Panc1 (cell line): Measurements from ENCODE around the gene UST. TPM values are rescaled to one million over a fixed set of nuclear protein-coding genes. Genes with fewer than 3 reads are reported as not detected.

Source experiments
- ATAC-seq: fragments of 200-7000 bp; cut with Tn5 transposase; 2 replicates; pipeline ENCODE4 v1.9.1; 2020; ENCODE audit warnings: mild to moderate bottlenecking, moderate library complexity
- BruUV-seq: library from RNA; stranded (reverse); fragments of 400-500 nt; replicated peaks from 2 replicates; lab custom pipeline; 2021; lab: Mats Ljungman, UMichigan
- CTCF ChIA-PET: fragments of 300-600 bp; sonication (Branson Sonifier 250); formaldehyde crosslinking; loops from one replicate; lab custom pipeline; 2022; ENCODE audit warnings: antibody characterized with exemption; lab: Charles Lee
- POLR2A ChIA-PET: fragments of 300-600 bp; sonication (Branson Sonifier 250); formaldehyde crosslinking; loops from one replicate; lab custom pipeline; 2022; ENCODE audit warnings: antibody characterized with exemption; lab: Charles Lee
- DNase-seq: peaks from one replicate; pipeline ENCODE4 v3.0.0-alpha.2; 2010; ENCODE audit warnings: low read depth, low spot score
- H3K27ac ChIP-seq: 2 replicates; pipeline ENCODE4 v1.5.1; 2011; ENCODE audit warnings: mild to moderate bottlenecking, low read length, inconsistent platforms
- H3K27me3 ChIP-seq: fragments of 200-500 bp; sonication (Bioruptor generic); 2 replicates; pipeline ENCODE4 v1.6.0; 2014; ENCODE audit warnings: low read length, inconsistent platforms; ENCODE audit not compliant: control insufficient read depth, insufficient read depth
- H3K36me3 ChIP-seq: fragments of 200-500 bp; sonication (Bioruptor generic); 2 replicates; pipeline ENCODE4 v1.5.1; 2014; ENCODE audit warnings: inconsistent platforms, mild to moderate bottlenecking, low read length, moderate library complexity; ENCODE audit not compliant: control insufficient read depth, insufficient read depth
- H3K4me1 ChIP-seq: 2 replicates; pipeline ENCODE4 v1.5.1; 2011; ENCODE audit warnings: inconsistent platforms, mild to moderate bottlenecking, low read length, moderate library complexity; ENCODE audit not compliant: control insufficient read depth, insufficient read depth
- H3K4me3 ChIP-seq, 2 experiments: 2 replicates each; pipeline ENCODE4 v1.5.1; 2011 to 2012; ENCODE audit warnings: low read depth in 2 of 2, low read length in 2 of 2, mild to moderate bottlenecking in 2 of 2, inconsistent platforms in 1 of 2, moderate library complexity in 1 of 2
- H3K9me3 ChIP-seq: fragments of 200-500 bp; sonication (Bioruptor generic); 2 replicates; pipeline ENCODE4 v1.5.1; 2014; ENCODE audit warnings: low read depth, mild to moderate bottlenecking, inconsistent platforms, low read length, moderate library complexity; ENCODE audit not compliant: control insufficient read depth, insufficient read depth
- POLR2AphosphoS5 ChIP-seq: IDR thresholded peaks from 2 replicates; pipeline ENCODE4 v1.6.1; 2012; ENCODE audit warnings: mild to moderate bottlenecking, low read depth, low read length, moderate library complexity
- SIN3A ChIP-seq: IDR thresholded peaks from 2 replicates; pipeline ENCODE4 v1.6.1; 2012; ENCODE audit warnings: low read depth, mild to moderate bottlenecking, low read length, moderate library complexity, borderline replicate concordance; ENCODE audit not compliant: insufficient read depth
- TCF7L2 ChIP-seq: IDR thresholded peaks from 2 replicates; pipeline ENCODE4 v1.6.1; 2011; ENCODE audit warnings: mild to moderate bottlenecking, low read depth, low read length, inconsistent platforms
- in situ Hi-C: cut with HindIII; loops from 2 replicates; pipeline ENCODE4 v1.10.0; 2016; ENCODE audit warnings: low sequenced_read_pairs, low pct_unique_long_range_greater_than_20kb
- intact Hi-C: fragments of 100-400 bp; cut with micrococcal nuclease; formaldehyde crosslinking; loops from one replicate; pipeline ENCODE4 v1.10.0; 2022; ENCODE audit not compliant: unreplicated experiment
- total RNA-seq: library from RNA; stranded (reverse); gene quantifications from one replicate; pipeline ENCODE4 v1.2.1, GENCODE V29; 2021; ENCODE audit not compliant: unreplicated experiment
- TF ChIP-seq, protein P1 (sequence below): fragments of 450-650 bp; IDR thresholded peaks from 2 replicates; pipeline ENCODE4 v1.5.1; 2017; ENCODE audit warnings: mild to moderate bottlenecking
- TF ChIP-seq, protein P2 (sequence below), 2 experiments: IDR thresholded peaks; 2 replicates each; pipeline ENCODE4 v1.6.1; 2011 to 2012; ENCODE audit warnings: low read depth in 2 of 2, control low read depth in 1 of 2, low read length in 1 of 2, mild to moderate bottlenecking in 1 of 2, moderate library complexity in 1 of 2; ENCODE audit not compliant: insufficient read depth in 1 of 2

Gene UST
- total RNA-seq, 1 experiment from 2014 or later: 0.15 TPM

GRCh38 chr6:148965287-148965686 is 218.5 kb downstream of the UST start:
- no peaks in the 10 kb centered on the region for H3K4me1 ChIP-seq
- intact Hi-C loops (no loop called here), in situ Hi-C loops (no loop called here)
- ChIA-PET POLR2A (no interaction called here), CTCF (no interaction called here)
- no peak overlapping the region for H3K27ac ChIP-seq
- no TSS peak for BruUV-seq
- DNase-seq (no peak), ATAC-seq (no peak)
- H3K9me3 ChIP-seq: no peaks in the 10 kb centered on the region
- H3K4me3 ChIP-seq: no peak overlapping the region
- no peaks in the 10 kb centered on the region for H3K36me3 ChIP-seq
- no peaks in the 10 kb centered on the region; the same call in 1 of the 2 replicates for H3K27me3 ChIP-seq
- TF ChIP-seq POLR2AphosphoS5: no peak
- TF ChIP-seq TCF7L2: no peak
- TF ChIP-seq SIN3A: no peak
- TF ChIP-seq, protein P1, sequence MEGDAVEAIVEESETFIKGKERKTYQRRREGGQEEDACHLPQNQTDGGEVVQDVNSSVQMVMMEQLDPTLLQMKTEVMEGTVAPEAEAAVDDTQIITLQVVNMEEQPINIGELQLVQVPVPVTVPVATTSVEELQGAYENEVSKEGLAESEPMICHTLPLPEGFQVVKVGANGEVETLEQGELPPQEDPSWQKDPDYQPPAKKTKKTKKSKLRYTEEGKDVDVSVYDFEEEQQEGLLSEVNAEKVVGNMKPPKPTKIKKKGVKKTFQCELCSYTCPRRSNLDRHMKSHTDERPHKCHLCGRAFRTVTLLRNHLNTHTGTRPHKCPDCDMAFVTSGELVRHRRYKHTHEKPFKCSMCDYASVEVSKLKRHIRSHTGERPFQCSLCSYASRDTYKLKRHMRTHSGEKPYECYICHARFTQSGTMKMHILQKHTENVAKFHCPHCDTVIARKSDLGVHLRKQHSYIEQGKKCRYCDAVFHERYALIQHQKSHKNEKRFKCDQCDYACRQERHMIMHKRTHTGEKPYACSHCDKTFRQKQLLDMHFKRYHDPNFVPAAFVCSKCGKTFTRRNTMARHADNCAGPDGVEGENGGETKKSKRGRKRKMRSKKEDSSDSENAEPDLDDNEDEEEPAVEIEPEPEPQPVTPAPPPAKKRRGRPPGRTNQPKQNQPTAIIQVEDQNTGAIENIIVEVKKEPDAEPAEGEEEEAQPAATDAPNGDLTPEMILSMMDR: no peak
- TF ChIP-seq, protein P2, sequence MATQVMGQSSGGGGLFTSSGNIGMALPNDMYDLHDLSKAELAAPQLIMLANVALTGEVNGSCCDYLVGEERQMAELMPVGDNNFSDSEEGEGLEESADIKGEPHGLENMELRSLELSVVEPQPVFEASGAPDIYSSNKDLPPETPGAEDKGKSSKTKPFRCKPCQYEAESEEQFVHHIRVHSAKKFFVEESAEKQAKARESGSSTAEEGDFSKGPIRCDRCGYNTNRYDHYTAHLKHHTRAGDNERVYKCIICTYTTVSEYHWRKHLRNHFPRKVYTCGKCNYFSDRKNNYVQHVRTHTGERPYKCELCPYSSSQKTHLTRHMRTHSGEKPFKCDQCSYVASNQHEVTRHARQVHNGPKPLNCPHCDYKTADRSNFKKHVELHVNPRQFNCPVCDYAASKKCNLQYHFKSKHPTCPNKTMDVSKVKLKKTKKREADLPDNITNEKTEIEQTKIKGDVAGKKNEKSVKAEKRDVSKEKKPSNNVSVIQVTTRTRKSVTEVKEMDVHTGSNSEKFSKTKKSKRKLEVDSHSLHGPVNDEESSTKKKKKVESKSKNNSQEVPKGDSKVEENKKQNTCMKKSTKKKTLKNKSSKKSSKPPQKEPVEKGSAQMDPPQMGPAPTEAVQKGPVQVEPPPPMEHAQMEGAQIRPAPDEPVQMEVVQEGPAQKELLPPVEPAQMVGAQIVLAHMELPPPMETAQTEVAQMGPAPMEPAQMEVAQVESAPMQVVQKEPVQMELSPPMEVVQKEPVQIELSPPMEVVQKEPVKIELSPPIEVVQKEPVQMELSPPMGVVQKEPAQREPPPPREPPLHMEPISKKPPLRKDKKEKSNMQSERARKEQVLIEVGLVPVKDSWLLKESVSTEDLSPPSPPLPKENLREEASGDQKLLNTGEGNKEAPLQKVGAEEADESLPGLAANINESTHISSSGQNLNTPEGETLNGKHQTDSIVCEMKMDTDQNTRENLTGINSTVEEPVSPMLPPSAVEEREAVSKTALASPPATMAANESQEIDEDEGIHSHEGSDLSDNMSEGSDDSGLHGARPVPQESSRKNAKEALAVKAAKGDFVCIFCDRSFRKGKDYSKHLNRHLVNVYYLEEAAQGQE (IDR thresholded peaks at IDR 0.05; ENCODE audit: insufficient read depth in 1 of 2, low read depth in 2 of 2, low read length in 1 of 2): no peak

- Histone ChIP-seq H3K9me3 (no peaks in the 10 kb centered on the region), H3K4me1 (no peaks in the 10 kb centered on the region), H3K27me3 (peaks cover 8% of the 10 kb centered on the region; the same call in 1 of the 2 replicates), H3K4me3 (no peak overlapping the region), H3K27ac (no peak overlapping the region), H3K36me3 (no peaks in the 10 kb centered on the region)
- in situ Hi-C loops: no loop called here
- TF ChIP-seq, protein P2 (IDR thresholded peaks at IDR 0.05; ENCODE audit: insufficient read depth in 1 of 2, low read depth in 2 of 2, low read length in 1 of 2): no peak
- TF ChIP-seq POLR2AphosphoS5 (no peak), TCF7L2 (no peak)
- BruUV-seq: no TSS peak
- POLR2A ChIA-PET: no interaction called here
- DNase-seq (no peak), ATAC-seq (no peak)
- intact Hi-C loops: no loop called here
- CTCF ChIA-PET: no interaction called here
These were observed 220.2 kb downstream of the UST start for GRCh38 chr6:148967011-148967520.
